ENCODE data around the gene IDNK.

DNA sequence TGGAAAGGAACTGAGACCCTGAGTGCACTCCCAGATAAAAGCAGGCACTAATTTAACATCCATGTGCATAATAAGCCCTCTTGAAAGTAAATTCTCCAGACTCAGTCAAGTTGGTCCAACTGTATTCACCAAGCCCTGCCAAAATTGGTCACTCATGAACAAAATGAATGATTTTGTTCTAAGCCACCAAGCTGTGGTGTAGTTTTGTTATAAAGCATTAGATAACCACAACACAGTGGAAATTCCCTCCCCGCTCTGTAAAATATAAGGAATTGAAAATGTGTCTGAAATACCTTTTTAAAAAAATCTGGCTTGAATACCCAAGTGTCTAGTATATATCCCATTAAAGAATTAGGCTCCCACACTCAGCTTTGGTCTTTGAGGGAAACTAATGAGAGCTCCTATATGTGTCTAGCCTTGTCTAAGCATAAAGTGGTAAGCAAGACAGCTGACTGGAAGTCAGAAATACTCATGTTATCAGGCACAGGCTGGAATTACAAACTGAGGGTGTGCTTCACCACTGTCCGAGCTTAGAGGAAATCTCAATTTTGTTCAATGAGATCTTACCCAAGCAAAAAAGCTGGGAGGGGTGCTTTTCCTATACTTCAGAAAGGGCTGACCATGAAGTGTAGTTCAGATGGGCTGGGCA lies 33.2 kb downstream of the IDNK start:
- TF ChIP-seq, protein P1, sequence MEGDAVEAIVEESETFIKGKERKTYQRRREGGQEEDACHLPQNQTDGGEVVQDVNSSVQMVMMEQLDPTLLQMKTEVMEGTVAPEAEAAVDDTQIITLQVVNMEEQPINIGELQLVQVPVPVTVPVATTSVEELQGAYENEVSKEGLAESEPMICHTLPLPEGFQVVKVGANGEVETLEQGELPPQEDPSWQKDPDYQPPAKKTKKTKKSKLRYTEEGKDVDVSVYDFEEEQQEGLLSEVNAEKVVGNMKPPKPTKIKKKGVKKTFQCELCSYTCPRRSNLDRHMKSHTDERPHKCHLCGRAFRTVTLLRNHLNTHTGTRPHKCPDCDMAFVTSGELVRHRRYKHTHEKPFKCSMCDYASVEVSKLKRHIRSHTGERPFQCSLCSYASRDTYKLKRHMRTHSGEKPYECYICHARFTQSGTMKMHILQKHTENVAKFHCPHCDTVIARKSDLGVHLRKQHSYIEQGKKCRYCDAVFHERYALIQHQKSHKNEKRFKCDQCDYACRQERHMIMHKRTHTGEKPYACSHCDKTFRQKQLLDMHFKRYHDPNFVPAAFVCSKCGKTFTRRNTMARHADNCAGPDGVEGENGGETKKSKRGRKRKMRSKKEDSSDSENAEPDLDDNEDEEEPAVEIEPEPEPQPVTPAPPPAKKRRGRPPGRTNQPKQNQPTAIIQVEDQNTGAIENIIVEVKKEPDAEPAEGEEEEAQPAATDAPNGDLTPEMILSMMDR (conservative IDR thresholded peaks at IDR 0.05), result no peak
- TF ChIP-seq ZFX (IDR thresholded peaks at IDR 0.05), result no peak
